ENCODE results near the gene ZNRF2. TPM values are rescaled to one million over a fixed set of nuclear protein-coding genes. Genes with fewer than 3 reads are reported as not detected.

ZNRF2 gene
- total and polyA plus RNA-seq, 7 donors = 14.4 to 33.8 (median 22.5) TPM

- Histone ChIP-seq H3K27me3 (no peaks in the 10 kb centered on the region), H3K4me1 (peaks cover 0 to 41% (median 23%) of the 10 kb centered on the region in 4 donors), H3K27ac (peak overlapping the region in 1 of 4 donors; percentile 17), H3K36me3 (no peaks in the 10 kb centered on the region), H3K4me3 (no peak overlapping the region), H3K9me3 (no peaks in the 10 kb centered on the region)
- no peak for DNase-seq
- TF ChIP-seq EP300 (IDR thresholded peaks at IDR 0.05) (no peak), POLR2AphosphoS5 (IDR thresholded peaks at IDR 0.05) (no peak), POLR2A (IDR thresholded peaks at IDR 0.05) (no peak), CTCF (IDR thresholded peaks at IDR 0.05) (no peak)
- intact Hi-C loops (cut with DNase I) = no loop called here
- 63 to 73% methylated on average over 3 of the region's 3 CpGs for WGBS, 2 donors
Observed at GRCh38 chr7:30329716-30330115, 45.3 kb downstream of the ZNRF2 start.

- Histone ChIP-seq H3K4me3 (no peak overlapping the region), H3K27ac (peak overlapping the region in 1 of 4 donors; percentile 17), H3K9me3 (no peaks in the 10 kb centered on the region), H3K36me3 (no peaks in the 10 kb centered on the region), H3K4me1 (peaks cover 0 to 41% (median 23%) of the 10 kb centered on the region in 4 donors), H3K27me3 (no peaks in the 10 kb centered on the region)
- TF ChIP-seq POLR2A (IDR thresholded peaks at IDR 0.05) (no peak), CTCF (IDR thresholded peaks at IDR 0.05) (no peak), EP300 (IDR thresholded peaks at IDR 0.05) (no peak), POLR2AphosphoS5 (IDR thresholded peaks at IDR 0.05) (no peak)
- DNase-seq = no peak
- WGBS, 2 donors = 10 to 29% methylated on average over 3 of the region's 3 CpGs
- intact Hi-C loops (cut with DNase I) = no loop called here
Observed at GRCh38 chr7:30330134-30331111, 46.0 kb downstream of the ZNRF2 start.

- H3K27ac ChIP-seq = no peak overlapping the region
- H3K4me3 ChIP-seq = no peak overlapping the region
- 60 to 77% methylated on average over 2 of the region's 2 CpGs for WGBS, 2 donors
- H3K4me1 ChIP-seq = peaks cover 0 to 49% (median 30%) of the 10 kb centered on the region in 4 donors
- intact Hi-C loops (cut with DNase I) = no loop called here
- H3K36me3 ChIP-seq = no peaks in the 10 kb centered on the region
- no peak for TF ChIP-seq EP300 (IDR thresholded peaks at IDR 0.05)
- no peak for TF ChIP-seq CTCF (IDR thresholded peaks at IDR 0.05)
- no peak for TF ChIP-seq POLR2AphosphoS5 (IDR thresholded peaks at IDR 0.05)
- no peak for TF ChIP-seq POLR2A (IDR thresholded peaks at IDR 0.05)
- no peak for DNase-seq
- H3K9me3 ChIP-seq = no peaks in the 10 kb centered on the region
- no peaks in the 10 kb centered on the region for H3K27me3 ChIP-seq
Observed at GRCh38 chr7:30331338-30331737, 46.9 kb downstream of the ZNRF2 start.

GRCh38 chr7:30332549-30332948 lies 48.2 kb downstream of the ZNRF2 start:
- H3K36me3 ChIP-seq = no peaks in the 10 kb centered on the region
- H3K27me3 ChIP-seq = no peaks in the 10 kb centered on the region
- no peak for DNase-seq
- 92 to 99% methylated on average over 2 of the region's 2 CpGs for WGBS, 2 donors
- no peak for TF ChIP-seq EP300 (IDR thresholded peaks at IDR 0.05)
- TF ChIP-seq POLR2A (IDR thresholded peaks at IDR 0.05) = no peak
- TF ChIP-seq CTCF (IDR thresholded peaks at IDR 0.05) = no peak
- no peak for TF ChIP-seq POLR2AphosphoS5 (IDR thresholded peaks at IDR 0.05)
- no peak overlapping the region for H3K4me3 ChIP-seq
- H3K27ac ChIP-seq = no peak overlapping the region
- intact Hi-C loops (cut with DNase I) = no loop called here
- no peaks in the 10 kb centered on the region for H3K9me3 ChIP-seq
- peaks cover 0 to 48% (median 29%) of the 10 kb centered on the region in 4 donors for H3K4me1 ChIP-seq
